ENCODE measurements around the gene CCDC74B.
"Not testable (repeated sequence)": the region's sequence is repeated elsewhere in the genome, so short reads cannot be mapped to it uniquely, and the experiment has no call there.

The CCDC74B gene

DNA sequence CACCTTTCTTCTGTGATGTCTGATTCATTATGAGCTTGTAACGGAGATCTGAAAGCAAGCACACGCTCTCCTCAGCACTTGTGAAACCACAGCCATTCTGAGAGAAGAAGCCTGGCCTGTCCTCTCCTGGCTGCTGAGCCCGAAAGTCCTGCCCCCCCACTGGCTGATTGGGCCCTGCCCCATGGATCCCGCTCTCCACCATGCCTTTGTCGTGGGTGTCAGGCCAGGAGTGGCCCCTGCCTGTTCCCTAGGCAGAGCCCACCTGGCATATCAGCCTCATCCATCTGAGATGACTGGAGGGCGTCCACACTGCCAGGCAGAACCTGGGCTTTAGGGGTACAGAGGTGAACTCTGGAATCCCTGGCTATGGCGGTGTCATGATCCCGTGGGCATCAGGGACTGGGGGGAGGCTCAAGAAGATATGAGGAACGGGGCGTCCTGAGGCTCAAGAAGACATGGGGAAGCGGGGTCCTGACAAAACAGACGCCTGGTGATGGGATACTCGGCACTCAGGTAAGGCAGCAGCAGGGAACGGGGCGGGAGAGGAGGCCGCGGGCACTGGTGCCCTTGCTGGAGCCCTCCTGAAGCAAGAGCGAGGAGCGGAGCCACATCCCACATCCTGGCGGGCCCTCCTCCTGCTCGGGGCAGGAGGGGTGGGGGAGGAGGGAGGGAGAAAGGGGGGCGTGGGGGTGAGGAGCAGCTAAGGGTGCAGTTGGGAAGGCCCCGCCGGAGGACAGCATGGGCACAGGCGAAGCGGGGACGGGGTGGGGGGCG, 1.5 kb downstream of the CCDC74B start:
- not testable (repeated sequence) for H3K4me3 ChIP-seq (ENCODE audit: low read length in 2 of 2); H3K27me3 ChIP-seq (ENCODE audit: control insufficient read depth in 1 of 2, insufficient read depth in 2 of 2, low read length in 2 of 2); H3K4me1 ChIP-seq (ENCODE audit: control insufficient read depth, insufficient read depth, low read length); H3K27ac ChIP-seq (ENCODE audit: low read length); H3K9ac ChIP-seq (ENCODE audit: low read length in 2 of 2); H3K36me3 ChIP-seq (ENCODE audit: control insufficient read depth in 2 of 2, insufficient read depth in 2 of 2, low read length in 2 of 2); H3K9me3 ChIP-seq (ENCODE audit: control insufficient read depth in 2 of 2, low read length in 2 of 2)

- H3K27me3 ChIP-seq (ENCODE audit: control insufficient read depth in 1 of 2, insufficient read depth in 2 of 2, low read length in 2 of 2); H3K4me3 ChIP-seq (ENCODE audit: low read length in 2 of 2); H3K9ac ChIP-seq (ENCODE audit: low read length in 2 of 2); H3K27ac ChIP-seq (ENCODE audit: low read length); H3K36me3 ChIP-seq (ENCODE audit: control insufficient read depth in 2 of 2, insufficient read depth in 2 of 2, low read length in 2 of 2); H3K4me1 ChIP-seq (ENCODE audit: control insufficient read depth, insufficient read depth, low read length); H3K9me3 ChIP-seq (ENCODE audit: control insufficient read depth in 2 of 2, low read length in 2 of 2): not testable (repeated sequence)
Measured at GRCh38 chr2:130142396-130143265, 2.3 kb downstream of the CCDC74B start.

DNA sequence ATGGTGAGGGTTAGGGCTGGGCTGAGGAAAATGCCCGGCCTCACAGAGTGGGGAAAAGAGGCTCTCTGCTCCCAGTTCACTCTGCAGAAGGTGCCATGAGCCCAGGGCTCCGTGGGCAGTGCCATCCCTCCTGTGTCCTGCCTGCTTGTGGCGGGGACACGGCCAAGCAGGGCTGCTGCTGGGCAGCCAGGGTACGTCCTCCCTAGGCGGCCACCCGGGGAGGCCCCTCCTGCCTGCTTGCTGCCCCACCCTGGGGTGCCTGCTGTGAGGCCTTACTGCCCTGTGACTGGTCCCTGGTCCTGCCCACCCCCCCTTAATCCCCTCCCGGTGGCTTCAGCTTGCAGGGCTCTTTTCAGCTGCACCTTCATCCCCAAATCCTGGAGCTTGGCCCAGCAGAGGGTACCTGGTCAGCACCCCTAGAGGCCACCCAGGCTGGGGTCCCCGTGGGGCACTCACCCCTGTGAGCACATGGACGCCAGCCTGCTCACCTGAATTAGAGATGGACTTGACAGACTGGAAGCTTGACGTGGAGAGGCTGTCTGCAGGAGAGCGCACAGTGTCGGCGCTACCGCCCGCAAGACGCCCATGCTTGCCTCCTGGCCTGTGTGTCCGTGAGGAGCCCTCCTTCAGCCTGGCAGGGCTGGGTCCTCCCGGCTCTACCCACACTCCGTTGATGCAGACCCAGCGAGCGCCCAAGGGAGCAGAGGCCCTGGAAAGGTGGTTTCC, 3.1 kb downstream of the CCDC74B start:
- H3K36me3 ChIP-seq (ENCODE audit: control insufficient read depth in 2 of 2, insufficient read depth in 2 of 2, low read length in 2 of 2); H3K27ac ChIP-seq (ENCODE audit: low read length); H3K4me3 ChIP-seq (ENCODE audit: low read length in 2 of 2); H3K4me1 ChIP-seq (ENCODE audit: control insufficient read depth, insufficient read depth, low read length); H3K9ac ChIP-seq (ENCODE audit: low read length in 2 of 2); H3K9me3 ChIP-seq (ENCODE audit: control insufficient read depth in 2 of 2, low read length in 2 of 2); H3K27me3 ChIP-seq (ENCODE audit: control insufficient read depth in 1 of 2, insufficient read depth in 2 of 2, low read length in 2 of 2): not testable (repeated sequence)

DNA sequence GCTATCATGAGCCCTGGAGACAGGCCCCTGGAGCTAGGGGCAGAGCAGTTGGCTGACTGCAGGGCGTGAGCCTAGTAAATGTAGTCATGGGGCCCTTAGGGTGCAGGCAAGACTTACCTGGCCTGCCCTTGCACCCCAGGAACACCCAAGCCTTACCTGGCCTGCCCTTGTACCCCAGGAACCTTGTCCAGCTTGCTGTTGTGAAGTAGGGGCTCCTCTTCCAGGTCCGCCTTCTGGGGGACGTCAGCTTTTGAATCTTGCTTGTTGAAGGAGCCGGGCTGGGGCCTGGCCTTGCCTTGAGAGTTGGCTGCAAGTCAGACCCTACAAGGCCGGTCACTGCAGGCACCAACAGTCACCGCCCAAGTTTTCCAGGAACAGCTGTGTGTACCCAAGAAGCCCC, 3.9 kb downstream of the CCDC74B start:
- H3K27me3 ChIP-seq (ENCODE audit: control insufficient read depth in 1 of 2, insufficient read depth in 2 of 2, low read length in 2 of 2); H3K4me1 ChIP-seq (ENCODE audit: control insufficient read depth, insufficient read depth, low read length); H3K4me3 ChIP-seq (ENCODE audit: low read length in 2 of 2); H3K9ac ChIP-seq (ENCODE audit: low read length in 2 of 2); H3K36me3 ChIP-seq (ENCODE audit: control insufficient read depth in 2 of 2, insufficient read depth in 2 of 2, low read length in 2 of 2); H3K27ac ChIP-seq (ENCODE audit: low read length); H3K9me3 ChIP-seq (ENCODE audit: control insufficient read depth in 2 of 2, low read length in 2 of 2): not testable (repeated sequence)

GRCh38 chr2:130140516-130140915, 4.4 kb downstream of the CCDC74B start:
- not testable (repeated sequence) for H3K27me3 ChIP-seq (ENCODE audit: control insufficient read depth in 1 of 2, insufficient read depth in 2 of 2, low read length in 2 of 2); H3K4me1 ChIP-seq (ENCODE audit: control insufficient read depth, insufficient read depth, low read length); H3K9ac ChIP-seq (ENCODE audit: low read length in 2 of 2)

GRCh38 chr2:130139331-130140280, 5.3 kb downstream of the CCDC74B start:
- H3K9ac ChIP-seq (ENCODE audit: low read length in 2 of 2); H3K4me1 ChIP-seq (ENCODE audit: control insufficient read depth, insufficient read depth, low read length); H3K4me3 ChIP-seq (ENCODE audit: low read length in 2 of 2); H3K9me3 ChIP-seq (ENCODE audit: control insufficient read depth in 2 of 2, low read length in 2 of 2); H3K27me3 ChIP-seq (ENCODE audit: control insufficient read depth in 1 of 2, insufficient read depth in 2 of 2, low read length in 2 of 2); H3K27ac ChIP-seq (ENCODE audit: low read length); H3K36me3 ChIP-seq (ENCODE audit: control insufficient read depth in 2 of 2, insufficient read depth in 2 of 2, low read length in 2 of 2): not testable (repeated sequence)

More at GRCh38 chr2:130140516-130140915, 4.4 kb downstream of the CCDC74B start:
- not testable (repeated sequence) for H3K36me3 ChIP-seq (ENCODE audit: control insufficient read depth in 2 of 2, insufficient read depth in 2 of 2, low read length in 2 of 2); H3K9me3 ChIP-seq (ENCODE audit: control insufficient read depth in 2 of 2, low read length in 2 of 2); H3K4me3 ChIP-seq (ENCODE audit: low read length in 2 of 2); H3K27ac ChIP-seq (ENCODE audit: low read length)

DNA sequence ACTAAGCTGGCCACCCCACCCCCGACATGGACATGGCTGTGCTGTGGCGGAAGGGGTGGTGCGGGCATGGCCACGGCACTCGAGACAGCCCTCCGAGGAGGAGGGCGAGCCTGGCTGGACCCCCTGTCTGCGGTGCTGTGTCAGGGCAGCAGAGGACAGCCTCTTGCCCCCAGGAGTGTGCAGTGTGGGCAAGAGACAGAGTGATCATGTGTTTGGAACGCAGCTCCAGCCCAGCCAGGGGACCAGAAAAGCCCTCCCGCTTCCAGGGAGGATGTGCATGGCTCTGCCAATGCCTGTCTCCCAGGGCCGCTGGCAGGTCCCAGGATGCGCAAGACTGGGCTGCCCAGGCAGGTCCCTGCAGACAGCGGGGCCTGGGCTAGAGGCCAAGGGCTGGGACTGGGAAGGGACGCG, 6.1 kb downstream of the CCDC74B start:
- H3K36me3 ChIP-seq (ENCODE audit: control insufficient read depth in 2 of 2, insufficient read depth in 2 of 2, low read length in 2 of 2); H3K27ac ChIP-seq (ENCODE audit: low read length); H3K4me3 ChIP-seq (ENCODE audit: low read length in 2 of 2); H3K4me1 ChIP-seq (ENCODE audit: control insufficient read depth, insufficient read depth, low read length); H3K9ac ChIP-seq (ENCODE audit: low read length in 2 of 2); H3K9me3 ChIP-seq (ENCODE audit: control insufficient read depth in 2 of 2, low read length in 2 of 2); H3K27me3 ChIP-seq (ENCODE audit: control insufficient read depth in 1 of 2, insufficient read depth in 2 of 2, low read length in 2 of 2): not testable (repeated sequence)

GRCh38 chr2:130138326-130138725, 6.6 kb downstream of the CCDC74B start:
- not testable (repeated sequence) for H3K9me3 ChIP-seq (ENCODE audit: control insufficient read depth in 2 of 2, low read length in 2 of 2); H3K27me3 ChIP-seq (ENCODE audit: control insufficient read depth in 1 of 2, insufficient read depth in 2 of 2, low read length in 2 of 2); H3K27ac ChIP-seq (ENCODE audit: low read length); H3K4me3 ChIP-seq (ENCODE audit: low read length in 2 of 2); H3K36me3 ChIP-seq (ENCODE audit: control insufficient read depth in 2 of 2, insufficient read depth in 2 of 2, low read length in 2 of 2); H3K4me1 ChIP-seq (ENCODE audit: control insufficient read depth, insufficient read depth, low read length); H3K9ac ChIP-seq (ENCODE audit: low read length in 2 of 2)

DNA sequence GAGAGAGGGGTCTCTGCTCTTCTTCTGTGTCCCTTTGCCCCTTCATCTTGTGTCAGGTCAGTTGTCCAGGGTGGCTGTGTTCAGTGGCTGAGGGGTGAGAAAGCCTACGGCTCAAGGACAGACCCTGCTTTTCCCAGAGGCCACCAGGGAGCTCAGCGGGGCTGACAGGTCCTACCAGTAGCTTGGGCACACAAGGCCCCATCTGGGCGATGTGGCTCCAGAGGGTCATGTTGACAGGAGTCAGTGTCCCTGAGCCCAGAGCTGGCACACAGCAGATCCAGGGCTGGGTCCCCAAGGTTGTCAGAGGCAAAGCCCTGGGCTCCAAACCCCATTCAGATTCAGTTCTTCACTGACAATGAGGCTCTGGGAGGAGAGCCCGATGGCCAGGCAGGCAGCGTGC, 7.8 kb downstream of the CCDC74B start:
- not testable (repeated sequence) for H3K27ac ChIP-seq (ENCODE audit: low read length); H3K27me3 ChIP-seq (ENCODE audit: control insufficient read depth in 1 of 2, insufficient read depth in 2 of 2, low read length in 2 of 2); H3K36me3 ChIP-seq (ENCODE audit: control insufficient read depth in 2 of 2, insufficient read depth in 2 of 2, low read length in 2 of 2); H3K9me3 ChIP-seq (ENCODE audit: control insufficient read depth in 2 of 2, low read length in 2 of 2); H3K9ac ChIP-seq (ENCODE audit: low read length in 2 of 2); H3K4me1 ChIP-seq (ENCODE audit: control insufficient read depth, insufficient read depth, low read length); H3K4me3 ChIP-seq (ENCODE audit: low read length in 2 of 2)

- H3K36me3 ChIP-seq (ENCODE audit: control insufficient read depth in 2 of 2, insufficient read depth in 2 of 2, low read length in 2 of 2); H3K27ac ChIP-seq (ENCODE audit: low read length); H3K9ac ChIP-seq (ENCODE audit: low read length in 2 of 2); H3K27me3 ChIP-seq (ENCODE audit: control insufficient read depth in 1 of 2, insufficient read depth in 2 of 2, low read length in 2 of 2); H3K4me1 ChIP-seq (ENCODE audit: control insufficient read depth, insufficient read depth, low read length); H3K9me3 ChIP-seq (ENCODE audit: control insufficient read depth in 2 of 2, low read length in 2 of 2); H3K4me3 ChIP-seq (ENCODE audit: low read length in 2 of 2): not testable (repeated sequence)
Measured at GRCh38 chr2:130136546-130136945, 8.4 kb downstream of the CCDC74B start.
